Loucy (cell line): ENCODE results near the gene RAD21L1.

Source experiments
- H2AFZ ChIP-seq: fragments of 200-600 bp; sonication (generic); 2 replicates; pipeline ENCODE4 v1.6.0; 2016; ENCODE audit warnings: antibody characterized with exemption, mild to moderate bottlenecking, low read length, moderate library complexity
- H3F3A ChIP-seq: fragments of 200-600 bp; 2 replicates; pipeline ENCODE4 v1.6.0; 2016; ENCODE audit warnings: antibody characterized with exemption, low read depth, mild to moderate bottlenecking
- H3K27me3 ChIP-seq: fragments of 200-600 bp; sonication (generic); 2 replicates; pipeline ENCODE4 v1.6.1; 2014; ENCODE audit warnings: low read length, mild to moderate bottlenecking; ENCODE audit not compliant: insufficient read depth, poor library complexity, severe bottlenecking
- H3K36me3 ChIP-seq: fragments of 200-600 bp; sonication (generic); 2 replicates; pipeline ENCODE4 v1.6.1; 2016; ENCODE audit warnings: low read length; ENCODE audit not compliant: insufficient read depth
- H3K4me1 ChIP-seq: fragments of 200-600 bp; sonication (generic); 2 replicates; pipeline ENCODE4 v1.5.1; 2014; ENCODE audit warnings: low read length, mild to moderate bottlenecking; ENCODE audit not compliant: insufficient read depth, poor library complexity, severe bottlenecking
- H3K4me2 ChIP-seq: fragments of 200-600 bp; sonication (generic); 2 replicates; pipeline ENCODE4 v1.6.0; 2014; ENCODE audit warnings: antibody characterized with exemption, low read length, low read depth, mild to moderate bottlenecking; ENCODE audit not compliant: poor library complexity, severe bottlenecking
- H3K4me3 ChIP-seq: fragments of 200-600 bp; sonication (generic); 2 replicates; pipeline ENCODE4 v1.5.1; 2014; ENCODE audit warnings: low read length, mild to moderate bottlenecking, mixed read lengths; ENCODE audit not compliant: poor library complexity, severe bottlenecking
- H3K79me2 ChIP-seq: fragments of 200-600 bp; sonication (generic); 2 replicates; pipeline ENCODE4 v1.6.1; 2014; ENCODE audit warnings: low read length; ENCODE audit not compliant: insufficient read depth
- H3K9ac ChIP-seq: fragments of 200-600 bp; sonication (generic); 2 replicates; pipeline ENCODE4 v1.6.0; 2014; ENCODE audit warnings: mild to moderate bottlenecking, low read depth, low read length, moderate library complexity; ENCODE audit not compliant: poor library complexity, severe bottlenecking
- H3K9me2 ChIP-seq: fragments of 200-600 bp; sonication (generic); replicated peaks from 2 replicates; pipeline ENCODE4 v1.6.1; 2016; ENCODE audit warnings: low read depth, low read length, mixed read lengths
- H3K9me3 ChIP-seq: fragments of 200-600 bp; sonication (generic); 2 replicates; pipeline ENCODE4 v1.6.1; 2014; ENCODE audit warnings: mild to moderate bottlenecking, antibody characterized with exemption, low read length, low read depth; ENCODE audit not compliant: insufficient read depth
- H4K20me1 ChIP-seq: fragments of 200-600 bp; sonication (generic); 2 replicates; pipeline ENCODE4 v1.6.0; 2014; ENCODE audit warnings: antibody characterized with exemption, low read length, mild to moderate bottlenecking; ENCODE audit not compliant: insufficient read depth, poor library complexity, severe bottlenecking
- EZH2phosphoT487 ChIP-seq: fragments of 200-600 bp; IDR thresholded peaks from 2 replicates; pipeline ENCODE4 v1.6.1; 2018; ENCODE audit warnings: antibody characterized with exemption, mild to moderate bottlenecking, moderate library complexity, borderline replicate concordance
- TF ChIP-seq, protein P1 (sequence below): fragments of 200-600 bp; sonication (generic); conservative IDR thresholded peaks from 2 replicates; pipeline ENCODE4 v1.5.1; 2014; ENCODE audit warnings: mild to moderate bottlenecking, antibody characterized with exemption, low read length

Gene RAD21L1

DNA sequence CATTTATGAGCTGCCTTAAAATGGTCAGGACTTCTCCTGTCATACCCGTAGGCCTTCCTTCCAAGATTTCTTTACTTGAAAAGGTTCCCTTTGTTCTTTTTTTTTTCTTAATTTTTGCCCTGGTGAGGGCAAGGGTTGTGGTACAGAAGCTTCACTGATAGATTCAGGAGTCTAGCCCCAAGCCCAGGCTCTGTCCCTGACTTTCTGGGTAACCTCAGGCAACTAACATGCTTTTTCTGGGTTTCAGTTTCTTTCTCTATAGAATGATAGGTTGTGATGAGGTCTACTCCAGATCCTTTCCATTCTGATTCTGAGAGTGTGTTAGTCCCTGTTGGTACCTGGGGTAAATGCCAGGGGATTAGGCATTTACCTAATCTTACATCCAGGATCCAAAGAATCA lies 61.5 kb downstream of the RAD21L1 start:
- Histone ChIP-seq H2AFZ (no peak overlapping the region), H3K9me3 (no peaks in the 10 kb centered on the region)

DNA sequence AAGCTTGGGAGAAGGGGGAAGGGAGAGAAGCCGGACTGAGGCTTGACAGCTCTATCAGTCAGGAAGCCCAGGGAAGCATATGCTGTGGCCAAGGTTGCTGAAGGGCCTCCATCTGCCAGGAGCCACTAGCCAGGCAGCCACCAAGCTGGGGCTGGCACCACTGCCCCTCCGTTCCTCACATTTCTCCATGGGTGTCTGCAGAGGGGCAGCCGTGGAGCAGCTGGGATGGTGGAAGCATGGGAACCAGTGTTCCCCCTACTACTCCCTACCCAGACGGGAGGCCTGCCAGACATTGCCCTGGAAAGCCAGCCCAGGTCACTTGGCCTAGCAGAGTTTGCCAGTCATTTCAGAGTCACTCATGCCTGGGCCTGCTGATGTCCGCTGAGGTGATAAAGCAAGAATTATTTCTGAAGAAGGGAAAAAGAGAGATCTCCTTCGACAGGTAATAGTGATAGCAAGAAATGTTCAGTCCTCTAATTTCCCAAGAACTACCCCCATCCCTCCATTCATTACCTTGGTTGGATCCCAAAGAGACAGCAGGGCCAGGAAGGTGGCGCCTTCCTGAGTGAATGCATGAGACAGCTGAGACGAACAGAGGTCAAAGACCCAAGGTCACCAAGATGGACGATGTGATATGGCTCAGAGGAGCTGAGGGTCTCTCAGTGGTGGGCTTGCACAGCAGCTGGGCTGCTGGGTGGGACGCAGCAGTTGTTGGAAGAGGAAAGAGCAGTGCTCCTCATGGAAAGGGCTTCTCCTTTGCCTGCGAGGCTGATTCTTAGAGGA lies 62.1 kb downstream of the RAD21L1 start:
- no peak for TF ChIP-seq EZH2phosphoT487
- TF ChIP-seq, protein P1, sequence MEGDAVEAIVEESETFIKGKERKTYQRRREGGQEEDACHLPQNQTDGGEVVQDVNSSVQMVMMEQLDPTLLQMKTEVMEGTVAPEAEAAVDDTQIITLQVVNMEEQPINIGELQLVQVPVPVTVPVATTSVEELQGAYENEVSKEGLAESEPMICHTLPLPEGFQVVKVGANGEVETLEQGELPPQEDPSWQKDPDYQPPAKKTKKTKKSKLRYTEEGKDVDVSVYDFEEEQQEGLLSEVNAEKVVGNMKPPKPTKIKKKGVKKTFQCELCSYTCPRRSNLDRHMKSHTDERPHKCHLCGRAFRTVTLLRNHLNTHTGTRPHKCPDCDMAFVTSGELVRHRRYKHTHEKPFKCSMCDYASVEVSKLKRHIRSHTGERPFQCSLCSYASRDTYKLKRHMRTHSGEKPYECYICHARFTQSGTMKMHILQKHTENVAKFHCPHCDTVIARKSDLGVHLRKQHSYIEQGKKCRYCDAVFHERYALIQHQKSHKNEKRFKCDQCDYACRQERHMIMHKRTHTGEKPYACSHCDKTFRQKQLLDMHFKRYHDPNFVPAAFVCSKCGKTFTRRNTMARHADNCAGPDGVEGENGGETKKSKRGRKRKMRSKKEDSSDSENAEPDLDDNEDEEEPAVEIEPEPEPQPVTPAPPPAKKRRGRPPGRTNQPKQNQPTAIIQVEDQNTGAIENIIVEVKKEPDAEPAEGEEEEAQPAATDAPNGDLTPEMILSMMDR = no peak
- Histone ChIP-seq H3K4me1 (no peaks in the 10 kb centered on the region), H4K20me1 (no peaks in the 10 kb centered on the region), H3K79me2 (no peaks in the 10 kb centered on the region), H3K4me2 (no peak overlapping the region), H3F3A (no peaks in the 10 kb centered on the region), H3K27me3 (no peaks in the 10 kb centered on the region), H3K4me3 (no peak overlapping the region), H2AFZ (no peak overlapping the region), H3K9me2 (no peaks in the 10 kb centered on the region), H3K9me3 (no peaks in the 10 kb centered on the region), H3K36me3 (no peaks in the 10 kb centered on the region), H3K9ac (no peak overlapping the region)

More for the DNA sequence above, 61.5 kb downstream of the RAD21L1 start:
- Histone ChIP-seq H3K36me3 (no peaks in the 10 kb centered on the region), H3K9me2 (no peaks in the 10 kb centered on the region), H3K4me2 (no peak overlapping the region), H3K79me2 (no peaks in the 10 kb centered on the region), H3K9ac (no peak overlapping the region), H3K27me3 (no peaks in the 10 kb centered on the region), H3K4me1 (no peaks in the 10 kb centered on the region), H3K4me3 (no peak overlapping the region), H4K20me1 (no peaks in the 10 kb centered on the region), H3F3A (no peaks in the 10 kb centered on the region)
- no peak for TF ChIP-seq EZH2phosphoT487
- TF ChIP-seq, protein P1 = no peak

DNA sequence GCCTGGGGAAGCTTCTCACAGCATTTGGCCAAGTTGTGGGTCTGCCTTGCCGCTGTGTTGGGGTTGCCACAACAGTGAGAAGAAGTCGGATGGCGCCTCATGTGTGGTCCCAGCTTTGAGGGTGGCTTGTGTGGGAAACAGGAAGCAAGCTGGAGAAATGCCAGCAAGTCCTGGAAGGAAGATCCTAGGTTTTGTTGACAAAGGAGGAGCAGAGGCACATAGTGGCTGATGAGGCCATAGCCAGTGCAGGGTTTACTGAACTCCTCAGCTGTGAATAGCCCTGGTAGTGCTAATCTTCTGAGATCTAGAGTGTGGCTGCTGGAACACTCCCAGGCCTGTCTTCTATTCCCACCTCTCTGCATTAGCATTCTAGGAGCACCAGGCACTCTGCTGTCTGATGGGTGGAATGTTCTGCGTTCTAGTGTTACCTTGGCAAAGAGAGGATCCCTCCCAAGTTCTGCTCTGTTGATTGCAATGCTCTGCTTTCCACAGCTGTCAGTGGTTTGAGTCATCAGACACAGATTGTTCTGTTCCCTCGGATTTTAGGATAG lies 65.4 kb downstream of the RAD21L1 start:
- H3K36me3 ChIP-seq = no peaks in the 10 kb centered on the region
- no peak for TF ChIP-seq EZH2phosphoT487
- TF ChIP-seq, protein P1 = no peak
- H3K9me3 ChIP-seq = no peaks in the 10 kb centered on the region
- H3K27me3 ChIP-seq = no peaks in the 10 kb centered on the region
- H3K9me2 ChIP-seq = no peaks in the 10 kb centered on the region
- no peak overlapping the region for H3K4me2 ChIP-seq
- no peak overlapping the region for H3K9ac ChIP-seq
- H4K20me1 ChIP-seq = no peaks in the 10 kb centered on the region
- no peaks in the 10 kb centered on the region for H3F3A ChIP-seq
- H2AFZ ChIP-seq = no peak overlapping the region
- H3K4me1 ChIP-seq = no peaks in the 10 kb centered on the region
- no peaks in the 10 kb centered on the region for H3K79me2 ChIP-seq
- H3K4me3 ChIP-seq = no peak overlapping the region
